Measurements from ENCODE around the gene PLEKHG4B.

- TF ChIP-seq, protein P1, sequence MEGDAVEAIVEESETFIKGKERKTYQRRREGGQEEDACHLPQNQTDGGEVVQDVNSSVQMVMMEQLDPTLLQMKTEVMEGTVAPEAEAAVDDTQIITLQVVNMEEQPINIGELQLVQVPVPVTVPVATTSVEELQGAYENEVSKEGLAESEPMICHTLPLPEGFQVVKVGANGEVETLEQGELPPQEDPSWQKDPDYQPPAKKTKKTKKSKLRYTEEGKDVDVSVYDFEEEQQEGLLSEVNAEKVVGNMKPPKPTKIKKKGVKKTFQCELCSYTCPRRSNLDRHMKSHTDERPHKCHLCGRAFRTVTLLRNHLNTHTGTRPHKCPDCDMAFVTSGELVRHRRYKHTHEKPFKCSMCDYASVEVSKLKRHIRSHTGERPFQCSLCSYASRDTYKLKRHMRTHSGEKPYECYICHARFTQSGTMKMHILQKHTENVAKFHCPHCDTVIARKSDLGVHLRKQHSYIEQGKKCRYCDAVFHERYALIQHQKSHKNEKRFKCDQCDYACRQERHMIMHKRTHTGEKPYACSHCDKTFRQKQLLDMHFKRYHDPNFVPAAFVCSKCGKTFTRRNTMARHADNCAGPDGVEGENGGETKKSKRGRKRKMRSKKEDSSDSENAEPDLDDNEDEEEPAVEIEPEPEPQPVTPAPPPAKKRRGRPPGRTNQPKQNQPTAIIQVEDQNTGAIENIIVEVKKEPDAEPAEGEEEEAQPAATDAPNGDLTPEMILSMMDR (IDR thresholded peaks at IDR 0.05; ENCODE audit: low read depth, low read length, missing input control): no peak
- TF ChIP-seq SP1 (IDR thresholded peaks at IDR 0.05) (no peak), TAF1 (conservative IDR thresholded peaks at IDR 0.05) (no peak), REST (IDR thresholded peaks at IDR 0.05) (no peak), RAD21 (IDR thresholded peaks at IDR 0.05) (no peak), GABPA (IDR thresholded peaks at IDR 0.05 in 1 of 2, conservative IDR thresholded peaks at IDR 0.05 in 1 of 2) (no peak), RXRA (IDR thresholded peaks at IDR 0.05) (no peak), YY1 (IDR thresholded peaks at IDR 0.05) (no peak), FOXA1 (IDR thresholded peaks at IDR 0.05) (no peak), HNF4A (conservative IDR thresholded peaks at IDR 0.05) (no peak), NR2F2 (IDR thresholded peaks at IDR 0.05) (no peak)
- TF ChIP-seq, protein P2, sequence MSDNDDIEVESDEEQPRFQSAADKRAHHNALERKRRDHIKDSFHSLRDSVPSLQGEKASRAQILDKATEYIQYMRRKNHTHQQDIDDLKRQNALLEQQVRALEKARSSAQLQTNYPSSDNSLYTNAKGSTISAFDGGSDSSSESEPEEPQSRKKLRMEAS (IDR thresholded peaks at IDR 0.05): no peak
- TF ChIP-seq, protein P3, sequence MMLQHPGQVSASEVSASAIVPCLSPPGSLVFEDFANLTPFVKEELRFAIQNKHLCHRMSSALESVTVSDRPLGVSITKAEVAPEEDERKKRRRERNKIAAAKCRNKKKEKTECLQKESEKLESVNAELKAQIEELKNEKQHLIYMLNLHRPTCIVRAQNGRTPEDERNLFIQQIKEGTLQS (IDR thresholded peaks at IDR 0.05): no peak
Measured at GRCh38 chr5:189976-190365, 98.0 kb downstream of the PLEKHG4B start.
